ENCODE measurements around the gene RANBP10. TPM values are rescaled to one million over a fixed set of nuclear protein-coding genes. Genes with fewer than 3 reads are reported as not detected.
A peak's percentile ranks its signal among the peaks of the same experiment; 100 is the strongest.

The RANBP10 gene
- 10 to 100 TPM in 1 of 3 donors, 1 to 10 TPM in 2; 2.6 to 12.4 (median 7.9) TPM for polyA plus RNA-seq

DNA sequence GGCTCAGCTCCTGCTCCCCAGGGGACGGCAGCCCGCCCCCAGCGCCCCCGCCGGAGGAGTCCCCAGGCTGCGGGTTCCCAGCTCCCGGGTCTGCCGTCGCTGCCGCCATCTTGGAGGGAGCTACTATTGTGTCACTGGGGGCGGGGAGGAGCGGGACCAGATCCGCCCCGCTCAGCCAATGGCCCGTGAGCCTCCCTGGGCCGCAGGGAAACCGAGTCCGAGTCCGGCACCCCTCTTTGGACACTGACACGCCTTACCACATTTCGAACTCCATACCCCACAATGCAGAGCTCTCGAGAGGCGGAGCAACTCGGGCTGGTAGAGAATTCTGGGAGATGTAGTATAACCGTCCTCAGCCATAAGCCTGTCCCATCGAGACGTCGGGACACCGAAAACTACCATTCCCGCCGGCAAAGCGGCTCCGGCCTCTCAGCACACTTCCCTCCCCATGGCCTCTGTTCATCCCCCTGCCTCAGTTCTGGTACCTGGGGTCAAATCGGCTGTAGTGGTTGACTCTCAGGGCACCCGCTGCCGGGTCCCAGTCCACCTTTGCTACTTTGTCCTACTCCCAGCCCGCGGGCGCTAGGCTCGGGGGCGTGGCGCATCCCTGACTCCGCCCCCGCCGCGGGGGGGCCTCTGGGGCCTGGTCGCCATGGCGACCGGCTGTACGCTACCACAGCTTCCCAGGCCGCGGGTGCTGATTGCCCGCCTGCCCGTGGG is at the start of gene RANBP10, which contains the start of gene TSNAXIP1:
TSS of gene RANBP10 (minus strand) at position 133 of the 720 bp plus-strand sequence. CDS start at position 109, 24 bp downstream.
TSS of gene TSNAXIP1 (plus strand) at position 462 of the 720 bp plus-strand sequence. CDS start 261 bp downstream, outside the sequence.
- Mint-ChIP-seq H3K9me3 (no peaks in the 10 kb centered on the region), H3K36me3 (no peaks in the 10 kb centered on the region), H3K27ac (peak within 1 kb of the TSS; percentile 85 to 97 (median 93)), H3K27me3 (ENCODE audit: low read depth in 3 of 3) (peaks cover 0 to 5% (median 3%) of the 10 kb centered on the region in 3 donors), H3K4me3 (peak within 1 kb of the TSS; percentile 92 to 97 (median 94)), H3K4me1 (peaks cover 26% of the 10 kb centered on the region in 2 donors)
- DNase-seq, result peak; percentile 96 to 98 (median 97)

DNA sequence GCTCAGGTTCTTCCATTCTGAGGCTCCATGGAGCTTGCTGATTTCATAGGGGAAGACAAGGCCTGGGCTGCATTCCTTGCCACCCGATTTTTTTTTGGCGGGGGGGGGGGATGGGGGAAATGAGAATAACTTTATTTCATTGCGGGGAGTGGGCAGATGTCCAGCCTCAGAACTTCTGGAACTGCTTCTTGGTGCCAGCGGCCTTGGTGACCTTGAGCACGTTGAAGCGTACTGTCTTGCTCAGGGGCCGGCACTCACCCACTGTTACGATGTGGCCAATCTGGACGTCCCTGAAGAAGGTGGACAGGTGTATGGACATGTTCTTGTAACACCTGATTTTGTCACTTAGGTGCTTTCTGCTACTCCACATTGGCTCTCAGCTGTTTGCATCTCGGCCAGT is 49.4 kb upstream of the RANBP10 start:
- no peak overlapping the region for H3K4me3 Mint-ChIP-seq
- DNase-seq, result no peak
- no peak overlapping the region for H3K27ac Mint-ChIP-seq
- H3K36me3 Mint-ChIP-seq, result peaks cover 0 to 3% (median 0%) of the 10 kb centered on the region in 3 donors
- peaks cover 25 to 35% of the 10 kb centered on the region in 2 donors for H3K4me1 Mint-ChIP-seq
- no peaks in the 10 kb centered on the region for H3K9me3 Mint-ChIP-seq
- H3K27me3 Mint-ChIP-seq (ENCODE audit: low read depth in 3 of 3), result peaks cover 0 to 1% (median 0%) of the 10 kb centered on the region in 3 donors

DNA sequence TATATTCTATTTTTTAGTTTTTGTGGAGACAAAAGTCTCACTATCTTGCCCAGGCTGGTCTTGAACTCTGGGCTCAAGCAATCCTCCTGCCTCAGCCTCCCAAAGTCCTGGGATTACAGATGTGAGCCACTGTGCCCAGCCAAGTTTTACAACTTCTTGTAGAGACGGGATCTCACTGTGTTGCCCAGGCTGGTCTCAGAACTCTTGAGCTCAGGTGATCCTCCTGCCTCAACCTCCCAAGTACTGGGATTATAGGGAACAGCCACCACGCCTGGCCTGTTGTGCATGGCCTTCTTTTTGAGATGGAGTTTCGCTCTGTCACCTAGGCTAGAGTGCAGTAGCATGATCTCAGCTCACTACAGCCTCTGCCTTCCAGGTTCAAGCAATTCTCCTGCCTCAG is 47.3 kb upstream of the RANBP10 start:
- Mint-ChIP-seq H3K9me3 (no peaks in the 10 kb centered on the region), H3K4me1 (peaks cover 24 to 34% of the 10 kb centered on the region in 2 donors), H3K27ac (no peak overlapping the region), H3K36me3 (peaks cover 0 to 3% (median 0%) of the 10 kb centered on the region in 3 donors), H3K27me3 (ENCODE audit: low read depth in 3 of 3) (peaks cover 0 to 1% (median 0%) of the 10 kb centered on the region in 3 donors), H3K4me3 (no peak overlapping the region)
- no peak for DNase-seq

DNA sequence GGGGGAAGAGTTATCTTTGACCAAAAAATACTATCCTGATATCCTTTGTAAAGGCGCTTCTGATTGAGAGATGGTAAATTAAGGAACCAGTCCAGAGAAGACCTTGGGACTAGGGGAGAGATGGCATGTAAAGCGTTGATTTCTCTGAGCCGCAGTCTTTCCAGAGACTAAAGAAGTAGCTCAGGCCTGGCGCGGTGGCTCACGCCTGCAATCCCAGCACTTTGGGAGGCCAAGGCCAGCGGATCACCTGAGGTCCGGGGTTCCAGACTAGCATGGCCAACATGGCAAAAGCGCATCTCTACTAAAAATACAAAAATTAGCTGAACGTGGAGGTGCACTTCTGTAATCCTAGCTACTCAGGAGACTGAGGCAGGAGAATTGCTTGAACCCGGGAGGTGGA is 41.8 kb upstream of the RANBP10 start:
- no peaks in the 10 kb centered on the region for H3K9me3 Mint-ChIP-seq
- H3K4me1 Mint-ChIP-seq, result peaks cover 44% of the 10 kb centered on the region in 2 donors
- H3K27ac Mint-ChIP-seq, result peak overlapping the region in 1 of 6 donors; percentile 62
- peak overlapping the region; percentile 75 to 85 (median 83) for H3K4me3 Mint-ChIP-seq
- DNase-seq, result no peak
- peaks cover 1 to 12% (median 2%) of the 10 kb centered on the region in 3 donors for H3K27me3 Mint-ChIP-seq (ENCODE audit: low read depth in 3 of 3)
- peaks cover 0 to 3% (median 0%) of the 10 kb centered on the region in 3 donors for H3K36me3 Mint-ChIP-seq

- no peaks in the 10 kb centered on the region for H3K9me3 Mint-ChIP-seq
- peaks cover 49 to 50% of the 10 kb centered on the region in 2 donors for H3K4me1 Mint-ChIP-seq
- peak within 1 kb of the TSS; percentile 55 to 92 (median 83) for H3K27ac Mint-ChIP-seq
- H3K4me3 Mint-ChIP-seq, result peak within 1 kb of the TSS; percentile 85 to 88 (median 85)
- DNase-seq, result no peak
- H3K36me3 Mint-ChIP-seq, result peaks cover 0 to 3% (median 0%) of the 10 kb centered on the region in 3 donors
- peaks cover 1 to 14% (median 2%) of the 10 kb centered on the region in 3 donors for H3K27me3 Mint-ChIP-seq (ENCODE audit: low read depth in 3 of 3)
Measured at GRCh38 chr16:67847064-67847861, 40.9 kb upstream of the RANBP10 start, which contains the start of gene CENPT. CENPT (minus strand) TSS chr16:67847693; CDS start chr16:67833859, 13,834 bp downstream.

- peaks cover 52 to 55% of the 10 kb centered on the region in 2 donors for H3K4me1 Mint-ChIP-seq
- no peaks in the 10 kb centered on the region for H3K9me3 Mint-ChIP-seq
- H3K27me3 Mint-ChIP-seq (ENCODE audit: low read depth in 3 of 3), result peaks cover 2 to 16% (median 2%) of the 10 kb centered on the region in 3 donors
- H3K36me3 Mint-ChIP-seq, result peaks cover 0 to 3% (median 0%) of the 10 kb centered on the region in 3 donors
- H3K27ac Mint-ChIP-seq, result peak within 1 kb of the TSS; percentile 83 to 93 (median 92)
- H3K4me3 Mint-ChIP-seq, result peak within 1 kb of the TSS; percentile 85 to 88 (median 85)
- peak; percentile 95 to 96 (median 95) for DNase-seq
Measured at GRCh38 chr16:67846320-67847063, 40.1 kb upstream of the RANBP10 start, which contains the start of gene NUTF2. NUTF2 (plus strand) TSS chr16:67846933; CDS start chr16:67865131, 18,198 bp downstream.

GRCh38 chr16:67846063-67846319 is 39.6 kb upstream of the RANBP10 start:
- Mint-ChIP-seq H3K9me3 (no peaks in the 10 kb centered on the region), H3K36me3 (peaks cover 0 to 3% (median 0%) of the 10 kb centered on the region in 3 donors), H3K27ac (peak overlapping the region; percentile 83 to 93 (median 92)), H3K4me3 (peak overlapping the region; percentile 85 to 88 (median 85)), H3K4me1 (peaks cover 55 to 58% of the 10 kb centered on the region in 2 donors), H3K27me3 (ENCODE audit: low read depth in 3 of 3) (peaks cover 2 to 16% (median 3%) of the 10 kb centered on the region in 3 donors)
- DNase-seq, result no peak

DNA sequence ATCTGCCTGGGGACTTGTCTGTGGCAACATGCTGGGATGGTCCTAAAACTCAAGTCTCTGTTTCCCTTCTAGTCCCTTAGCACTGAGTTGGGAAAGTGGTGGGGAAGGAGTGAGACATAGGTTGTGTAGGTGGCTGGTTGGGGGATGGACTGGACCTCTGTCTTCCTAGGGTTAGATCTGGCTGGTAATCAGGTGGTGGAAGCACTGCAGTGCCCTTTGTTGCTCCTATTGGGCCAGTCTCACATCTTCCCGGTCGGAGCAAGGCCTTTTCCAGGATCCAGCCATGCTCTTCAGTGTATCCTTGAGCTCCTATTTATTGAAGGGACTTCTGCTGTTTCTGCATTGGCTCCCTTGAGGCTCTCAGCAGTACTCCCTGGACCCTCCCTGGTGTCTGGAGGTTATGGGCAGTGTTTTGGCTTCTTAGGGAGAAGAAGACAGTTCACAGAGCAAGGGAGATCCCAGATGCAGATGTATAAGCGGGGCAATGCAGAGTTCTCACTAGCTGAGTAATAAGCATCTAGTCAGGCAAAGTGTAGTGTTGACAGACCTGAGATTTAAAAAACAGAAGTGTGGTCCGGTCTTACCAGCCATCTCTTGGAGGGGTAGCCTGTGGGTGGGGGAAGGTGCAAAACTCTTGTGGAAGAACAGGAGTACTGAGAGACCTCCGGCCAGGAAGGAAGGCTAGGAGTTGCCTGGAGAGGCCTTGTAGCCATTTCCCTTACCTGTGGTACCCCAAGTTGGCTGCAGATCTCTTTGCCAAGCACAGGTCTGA is 39.1 kb upstream of the RANBP10 start:
- Mint-ChIP-seq H3K9me3 (no peaks in the 10 kb centered on the region), H3K36me3 (peaks cover 0 to 3% (median 0%) of the 10 kb centered on the region in 3 donors), H3K4me3 (peak overlapping the region; percentile 85 to 88 (median 85)), H3K4me1 (peaks cover 55 to 58% of the 10 kb centered on the region in 2 donors), H3K27ac (peak overlapping the region; percentile 83 to 93 (median 92)), H3K27me3 (ENCODE audit: low read depth in 3 of 3) (peaks cover 2 to 16% (median 3%) of the 10 kb centered on the region in 3 donors)
- no peak for DNase-seq

DNA sequence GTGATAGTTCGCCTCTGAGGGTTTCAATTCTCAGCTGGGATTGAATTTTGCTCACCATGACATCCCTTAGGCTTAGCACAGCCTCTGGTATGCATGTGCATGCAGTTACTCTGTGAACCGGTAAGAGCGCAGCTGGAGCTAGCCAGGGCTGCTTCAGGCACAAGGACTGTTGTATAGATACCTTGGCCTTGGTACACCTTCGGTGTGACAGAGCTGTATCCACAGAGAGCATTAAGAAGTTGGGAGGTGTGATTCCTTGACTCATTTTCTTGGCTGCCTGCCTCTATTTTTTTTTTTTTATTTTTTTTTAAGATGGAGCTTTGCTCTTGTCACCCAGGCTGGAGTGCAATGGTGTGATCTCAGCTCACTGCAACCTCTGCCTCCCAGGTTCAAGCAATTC is 38.1 kb upstream of the RANBP10 start:
- peak overlapping the region; percentile 7 to 96 (median 24) for H3K4me3 Mint-ChIP-seq
- H3K9me3 Mint-ChIP-seq, result no peaks in the 10 kb centered on the region
- DNase-seq, result no peak
- H3K27me3 Mint-ChIP-seq (ENCODE audit: low read depth in 3 of 3), result peaks cover 2 to 16% (median 3%) of the 10 kb centered on the region in 3 donors
- H3K36me3 Mint-ChIP-seq, result peaks cover 0 to 3% (median 0%) of the 10 kb centered on the region in 3 donors
- H3K27ac Mint-ChIP-seq, result peak overlapping the region in 5 of 6 donors; percentile 59 to 94 (median 71)
- H3K4me1 Mint-ChIP-seq, result peaks cover 53 to 58% of the 10 kb centered on the region in 2 donors

DNA sequence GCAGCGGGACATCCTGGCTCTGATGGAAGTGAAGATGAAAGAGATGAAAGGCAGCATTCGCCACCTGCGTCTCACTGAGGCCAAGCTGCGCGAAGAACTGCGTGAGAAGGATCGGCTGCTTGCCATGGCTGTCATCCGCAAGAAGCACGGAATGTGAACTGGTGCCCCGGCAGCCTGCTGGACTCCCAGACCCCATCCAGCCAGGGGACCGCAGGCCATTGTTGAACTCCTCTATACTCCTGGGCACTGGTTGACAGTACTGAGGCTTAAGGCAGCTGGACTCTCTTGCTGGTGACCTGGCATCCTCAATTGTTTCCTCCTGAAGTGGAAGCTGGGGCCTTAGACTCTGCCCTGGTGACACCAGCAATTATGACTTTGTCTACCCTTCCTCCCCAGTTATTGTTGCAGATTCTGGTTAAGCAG is 37.0 kb upstream of the RANBP10 start:
- H3K4me3 Mint-ChIP-seq, result peak overlapping the region; percentile 88 to 96 (median 93)
- peaks cover 2 to 16% (median 3%) of the 10 kb centered on the region in 3 donors for H3K27me3 Mint-ChIP-seq (ENCODE audit: low read depth in 3 of 3)
- H3K36me3 Mint-ChIP-seq, result peaks cover 0 to 3% (median 0%) of the 10 kb centered on the region in 3 donors
- DNase-seq, result no peak
- H3K27ac Mint-ChIP-seq, result peak overlapping the region; percentile 89 to 96 (median 94)
- peaks cover 49 to 53% of the 10 kb centered on the region in 2 donors for H3K4me1 Mint-ChIP-seq
- no peaks in the 10 kb centered on the region for H3K9me3 Mint-ChIP-seq

GRCh38 chr16:67842509-67843342 is 36.4 kb upstream of the RANBP10 start:
- DNase-seq, result peak; percentile 72 to 76 (median 74)
- Mint-ChIP-seq H3K4me1 (peaks cover 44 to 49% of the 10 kb centered on the region in 2 donors), H3K27me3 (ENCODE audit: low read depth in 3 of 3) (peaks cover 2 to 15% (median 3%) of the 10 kb centered on the region in 3 donors), H3K4me3 (peak overlapping the region; percentile 88 to 96 (median 93)), H3K9me3 (no peaks in the 10 kb centered on the region), H3K27ac (peak overlapping the region; percentile 89 to 96 (median 94)), H3K36me3 (peaks cover 0 to 3% (median 0%) of the 10 kb centered on the region in 3 donors)
